Suppressor macrophage (primary cell): ENCODE results near the gene SIAH2.

Experiments
- DNase-seq, 4 experiments: peaks; one replicate each; pipeline ENCODE4 v3.0.0-alpha.2; 2020 to 2022

SIAH2 gene

GRCh38 chr3:150773616-150774192 is 10.7 kb upstream of the SIAH2 start:
- no peak for DNase-seq

- no peak for DNase-seq
Measured at GRCh38 chr3:150771600-150771999, 8.6 kb upstream of the SIAH2 start.

- no peak for DNase-seq
Measured at GRCh38 chr3:150770681-150771080, 7.7 kb upstream of the SIAH2 start.

GRCh38 chr3:150766742-150767141 is 3.8 kb upstream of the SIAH2 start:
- no peak for DNase-seq

GRCh38 chr3:150765949-150766720 is 3.2 kb upstream of the SIAH2 start:
- DNase-seq: peak in 2 of 4 experiments; percentile 21 to 36

GRCh38 chr3:150764967-150765366 is 2.0 kb upstream of the SIAH2 start:
- no peak for DNase-seq

- no peak for DNase-seq
Measured at GRCh38 chr3:150764566-150764965, 1.6 kb upstream of the SIAH2 start.

GRCh38 chr3:150763841-150764483 is 993 bp upstream of the SIAH2 start:
- peak; percentile 77 to 88 (median 83) for DNase-seq

GRCh38 chr3:150762662-150763121 is 277 bp downstream of the SIAH2 start:
- no peak for DNase-seq

- peak; percentile 49 to 66 (median 51) for DNase-seq
Measured at GRCh38 chr3:150761831-150762661, 923 bp downstream of the SIAH2 start.

GRCh38 chr3:150760431-150761200 is 2.4 kb downstream of the SIAH2 start:
- peak in 2 of 4 experiments; percentile 21 to 44 for DNase-seq

- no peak for DNase-seq
Measured at GRCh38 chr3:150759947-150760346, 3.0 kb downstream of the SIAH2 start.

- no peak for DNase-seq
Measured at GRCh38 chr3:150759319-150759718, 3.6 kb downstream of the SIAH2 start.

GRCh38 chr3:150757768-150758167 is 5.2 kb downstream of the SIAH2 start:
- no peak for DNase-seq

GRCh38 chr3:150757364-150757763 is 5.6 kb downstream of the SIAH2 start:
- DNase-seq: no peak

GRCh38 chr3:150756491-150757059 is 6.4 kb downstream of the SIAH2 start:
- no peak for DNase-seq

- DNase-seq: peak in 2 of 4 experiments; percentile 41 to 55
Measured at GRCh38 chr3:150755902-150756301, 7.1 kb downstream of the SIAH2 start.

- no peak for DNase-seq
Measured at GRCh38 chr3:150754896-150755295, 8.1 kb downstream of the SIAH2 start.

GRCh38 chr3:150751781-150752263 is 11.1 kb downstream of the SIAH2 start:
- DNase-seq: no peak

- no peak for DNase-seq
Measured at GRCh38 chr3:150749255-150749654, 13.7 kb downstream of the SIAH2 start.

GRCh38 chr3:150748684-150749047 is 14.3 kb downstream of the SIAH2 start:
- DNase-seq: no peak
